ENCODE data around the gene CTNNA1.

- TF ChIP-seq STAT5A (IDR thresholded peaks at IDR 0.05; ENCODE audit: borderline replicate concordance, low read length) = no peak
- TF ChIP-seq HDAC2 (IDR thresholded peaks at IDR 0.05) = no peak
- no peak for TF ChIP-seq NBN (IDR thresholded peaks at IDR 0.05; ENCODE audit: low read depth)
- no peak for TF ChIP-seq CTCF (IDR thresholded peaks at IDR 0.05 in 2 of 3, conservative IDR thresholded peaks at IDR 0.05 in 1 of 3; ENCODE audit: insufficient read depth in 2 of 3, low read depth in 1 of 3, low read length in 3 of 3)
- TF ChIP-seq, protein P1, sequence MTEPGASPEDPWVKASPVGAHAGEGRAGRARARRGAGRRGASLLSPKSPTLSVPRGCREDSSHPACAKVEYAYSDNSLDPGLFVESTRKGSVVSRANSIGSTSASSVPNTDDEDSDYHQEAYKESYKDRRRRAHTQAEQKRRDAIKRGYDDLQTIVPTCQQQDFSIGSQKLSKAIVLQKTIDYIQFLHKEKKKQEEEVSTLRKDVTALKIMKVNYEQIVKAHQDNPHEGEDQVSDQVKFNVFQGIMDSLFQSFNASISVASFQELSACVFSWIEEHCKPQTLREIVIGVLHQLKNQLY (CRISPR knock-in tag; conservative IDR thresholded peaks at IDR 0.05) = no peak
- no peak for TF ChIP-seq RCOR1 (IDR thresholded peaks at IDR 0.05; ENCODE audit: borderline replicate concordance in 1 of 2, low read depth in 2 of 2, low read length in 2 of 2)
- TF ChIP-seq, protein P2, sequence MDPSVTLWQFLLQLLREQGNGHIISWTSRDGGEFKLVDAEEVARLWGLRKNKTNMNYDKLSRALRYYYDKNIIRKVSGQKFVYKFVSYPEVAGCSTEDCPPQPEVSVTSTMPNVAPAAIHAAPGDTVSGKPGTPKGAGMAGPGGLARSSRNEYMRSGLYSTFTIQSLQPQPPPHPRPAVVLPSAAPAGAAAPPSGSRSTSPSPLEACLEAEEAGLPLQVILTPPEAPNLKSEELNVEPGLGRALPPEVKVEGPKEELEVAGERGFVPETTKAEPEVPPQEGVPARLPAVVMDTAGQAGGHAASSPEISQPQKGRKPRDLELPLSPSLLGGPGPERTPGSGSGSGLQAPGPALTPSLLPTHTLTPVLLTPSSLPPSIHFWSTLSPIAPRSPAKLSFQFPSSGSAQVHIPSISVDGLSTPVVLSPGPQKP (CRISPR knock-in tag; IDR thresholded peaks at IDR 0.05) = no peak
- TF ChIP-seq SPI1 (IDR thresholded peaks at IDR 0.05; ENCODE audit: borderline replicate concordance, low read depth, low read length) = no peak
- TF ChIP-seq PHF8 (IDR thresholded peaks at IDR 0.05; ENCODE audit: borderline replicate concordance, low read length) = no peak
- TF ChIP-seq LARP7 (IDR thresholded peaks at IDR 0.05) = no peak
- no peak for TF ChIP-seq ATF7 (IDR thresholded peaks at IDR 0.05)
- TF ChIP-seq, protein P3, sequence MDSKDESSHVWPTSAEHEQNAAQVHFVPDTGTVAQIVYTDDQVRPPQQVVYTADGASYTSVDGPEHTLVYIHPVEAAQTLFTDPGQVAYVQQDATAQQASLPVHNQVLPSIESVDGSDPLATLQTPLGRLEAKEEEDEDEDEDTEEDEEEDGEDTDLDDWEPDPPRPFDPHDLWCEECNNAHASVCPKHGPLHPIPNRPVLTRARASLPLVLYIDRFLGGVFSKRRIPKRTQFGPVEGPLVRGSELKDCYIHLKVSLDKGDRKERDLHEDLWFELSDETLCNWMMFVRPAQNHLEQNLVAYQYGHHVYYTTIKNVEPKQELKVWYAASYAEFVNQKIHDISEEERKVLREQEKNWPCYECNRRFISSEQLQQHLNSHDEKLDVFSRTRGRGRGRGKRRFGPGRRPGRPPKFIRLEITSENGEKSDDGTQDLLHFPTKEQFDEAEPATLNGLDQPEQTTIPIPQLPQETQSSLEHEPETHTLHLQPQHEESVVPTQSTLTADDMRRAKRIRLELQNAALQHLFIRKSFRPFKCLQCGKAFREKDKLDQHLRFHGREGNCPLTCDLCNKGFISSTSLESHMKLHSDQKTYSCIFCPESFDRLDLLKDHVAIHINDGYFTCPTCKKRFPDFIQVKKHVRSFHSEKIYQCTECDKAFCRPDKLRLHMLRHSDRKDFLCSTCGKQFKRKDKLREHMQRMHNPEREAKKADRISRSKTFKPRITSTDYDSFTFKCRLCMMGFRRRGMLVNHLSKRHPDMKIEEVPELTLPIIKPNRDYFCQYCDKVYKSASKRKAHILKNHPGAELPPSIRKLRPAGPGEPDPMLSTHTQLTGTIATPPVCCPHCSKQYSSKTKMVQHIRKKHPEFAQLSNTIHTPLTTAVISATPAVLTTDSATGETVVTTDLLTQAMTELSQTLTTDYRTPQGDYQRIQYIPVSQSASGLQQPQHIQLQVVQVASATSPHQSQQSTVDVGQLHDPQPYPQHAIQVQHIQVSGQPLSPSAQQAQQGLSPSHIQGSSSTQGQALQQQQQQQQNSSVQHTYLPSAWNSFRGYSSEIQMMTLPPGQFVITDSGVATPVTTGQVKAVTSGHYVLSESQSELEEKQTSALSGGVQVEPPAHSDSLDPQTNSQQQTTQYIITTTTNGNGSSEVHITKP (IDR thresholded peaks at IDR 0.05; ENCODE audit: partially characterized antibody) = no peak
- TF ChIP-seq TARDBP (IDR thresholded peaks at IDR 0.05) = no peak
- no peak for TF ChIP-seq CC2D1A (IDR thresholded peaks at IDR 0.05)
These were observed 122.7 kb downstream of the CTNNA1 start for GRCh38 chr5:138875946-138876345.

Data from K562 (cell line).